HCT116 (cell line): Measurements from ENCODE around the gene HPS5. TPM values are rescaled to one million over a fixed set of nuclear protein-coding genes. Genes with fewer than 3 reads are reported as not detected.

Experiments
- ATAC-seq: fragments of 200-7000 bp; cut with Tn5 transposase; 2 replicates; pipeline ENCODE4 v1.9.1; 2020; ENCODE audit warnings: mild to moderate bottlenecking, moderate library complexity
- BruUV-seq: library from RNA; stranded (reverse); fragments of 400-500 nt; replicated peaks from 2 replicates; lab custom pipeline; 2021; lab: Mats Ljungman, UMichigan
- CTCF ChIA-PET: fragments of 300-600 bp; sonication (Branson Sonifier 250); formaldehyde crosslinking; loops from one replicate; lab custom pipeline; 2021; ENCODE audit warnings: antibody characterized with exemption; lab: Charles Lee
- POLR2A ChIA-PET: fragments of 300-600, 350-600 bp; sonication (Branson Sonifier 250); formaldehyde crosslinking; loops from one replicate; lab custom pipeline; 2021; ENCODE audit warnings: antibody characterized with exemption; lab: Charles Lee
- RAD21 ChIA-PET, 2 experiments: fragments of 300-600 bp; sonication (Branson Sonifier 250); formaldehyde crosslinking; loops; one replicate each; lab custom pipeline; 2023; ENCODE audit warnings: low total read pairs in 2 of 2; ENCODE audit not compliant: uncharacterized antibody in 2 of 2, unreplicated experiment in 2 of 2, low non-redundant PET in 1 of 2; lab: Charles Lee
- DNase-seq: peaks from one replicate; pipeline ENCODE4 v3.0.0-alpha.2; 2010; ENCODE audit warnings: low read depth, low spot score
- H2AFZ ChIP-seq: fragments of 200-600 bp; shearing (Covaris generic), sonication (generic); 2 replicates; pipeline ENCODE4 v1.6.1; 2017; ENCODE audit warnings: low read depth, mixed run types, mixed read lengths, antibody characterized with exemption, low read length; ENCODE audit not compliant: poor library complexity, severe bottlenecking
- H3K27ac ChIP-seq: 2 replicates; pipeline ENCODE4 v1.5.1; 2012; ENCODE audit warnings: low read depth, low read length
- H3K27me3 ChIP-seq: fragments of 200-600 bp; sonication (generic); 2 replicates; pipeline ENCODE4 v1.6.1; 2016; ENCODE audit warnings: mixed run types, low read length, mixed read lengths; ENCODE audit not compliant: insufficient read depth
- H3K36me3 ChIP-seq, 2 experiments: fragments of 200-500 bp in 1 of 2; fragments of 200-600 bp in 1 of 2; sonication (Bioruptor generic) in 1 of 2; sonication (generic) in 1 of 2; 2 replicates each; pipeline versions ENCODE4 v1.5.1 to v1.6.1; 2014 to 2016; ENCODE audit warnings: low read length in 2 of 2, inconsistent platforms in 1 of 2, mixed read lengths in 1 of 2, mixed run types in 1 of 2; ENCODE audit not compliant: insufficient read depth in 2 of 2, control insufficient read depth in 1 of 2
- H3K4me1 ChIP-seq, 2 experiments: fragments of 200-600 bp in 1 of 2; sonication (generic) in 1 of 2; 2 replicates each; pipeline versions ENCODE4 v1.5.1 to v1.6.1; 2012 to 2017; ENCODE audit warnings: low read length in 2 of 2, inconsistent platforms in 1 of 2, mild to moderate bottlenecking in 1 of 2, mixed read lengths in 1 of 2, mixed run types in 1 of 2, moderate library complexity in 1 of 2; ENCODE audit not compliant: insufficient read depth in 2 of 2, control insufficient read depth in 1 of 2
- H3K4me2 ChIP-seq: fragments of 200-600 bp; sonication (generic); 2 replicates; pipeline ENCODE4 v1.6.1; 2017; ENCODE audit warnings: mixed run types, low read length, mixed read lengths
- H3K4me3 ChIP-seq, 2 experiments: fragments of 200-600 bp in 1 of 2; sonication (generic) in 1 of 2; replicated peaks in 1 of 2; 2 replicates each; pipeline ENCODE4 v1.5.1; 2011 to 2016; ENCODE audit warnings: low read length in 2 of 2, control low read depth in 1 of 2, low read depth in 1 of 2, mild to moderate bottlenecking in 1 of 2, mixed read lengths in 1 of 2, mixed run types in 1 of 2
- H3K79me2 ChIP-seq: fragments of 200-600 bp; sonication (generic); 2 replicates; pipeline ENCODE4 v1.6.1; 2017; ENCODE audit warnings: mild to moderate bottlenecking, mixed run types, low read length, moderate library complexity, mixed read lengths; ENCODE audit not compliant: insufficient read depth
- H3K9ac ChIP-seq: fragments of 200-600 bp; sonication (generic); 2 replicates; pipeline ENCODE4 v1.6.1; 2016; ENCODE audit warnings: low read length, mixed read lengths
- H3K9me2 ChIP-seq: fragments of 200-600 bp; sonication (generic), shearing (Covaris generic); 2 replicates; pipeline ENCODE4 v1.6.1; 2017; ENCODE audit warnings: mixed run types, mild to moderate bottlenecking, moderate library complexity; ENCODE audit not compliant: insufficient read depth
- H3K9me3 ChIP-seq, 2 experiments: fragments of 200-500 bp in 1 of 2; fragments of 200-600 bp in 1 of 2; sonication (Bioruptor generic) in 1 of 2; sonication (generic) in 1 of 2; 2 replicates each; pipeline ENCODE4 v1.6.1; 2014 to 2017; ENCODE audit warnings: low read length in 2 of 2, mixed read lengths in 2 of 2, inconsistent platforms in 1 of 2, low read depth in 1 of 2, mild to moderate bottlenecking in 1 of 2, mixed run types in 1 of 2, moderate library complexity in 1 of 2; ENCODE audit not compliant: control insufficient read depth in 1 of 2, insufficient read depth in 1 of 2
- H4K20me1 ChIP-seq: fragments of 200-600 bp; sonication (generic), shearing (Covaris generic); 2 replicates; pipeline ENCODE4 v1.6.1; 2017; ENCODE audit warnings: mixed run types, mild to moderate bottlenecking, moderate library complexity; ENCODE audit not compliant: insufficient read depth
- CBX3 ChIP-seq: IDR thresholded peaks from 2 replicates; pipeline ENCODE4 v1.6.1; 2012; ENCODE audit warnings: low read depth
- EZH2 ChIP-seq: fragments of 200-600 bp; sonication (generic); IDR thresholded peaks from 2 replicates; pipeline ENCODE4 v1.6.1; 2017; ENCODE audit warnings: antibody characterized with exemption, mixed run types
- POLR2AphosphoS5 ChIP-seq: IDR thresholded peaks from 2 replicates; pipeline ENCODE4 v1.6.1; 2011; ENCODE audit warnings: mild to moderate bottlenecking, low read depth, low read length, moderate library complexity
- RAD21 ChIP-seq: IDR thresholded peaks from 2 replicates; pipeline ENCODE4 v1.6.1; 2012; ENCODE audit warnings: low read depth, mild to moderate bottlenecking
- SIN3A ChIP-seq: IDR thresholded peaks from 2 replicates; pipeline ENCODE4 v1.6.1; 2012; ENCODE audit warnings: low read depth
- intact Hi-C: fragments of 100-400 bp; cut with micrococcal nuclease; formaldehyde crosslinking; loops from 2 replicates; pipeline ENCODE4 v1.10.0; 2022
- total RNA-seq: library from RNA; stranded (reverse); gene quantifications from one replicate; pipeline ENCODE4 v1.2.1, GENCODE V29; 2021; ENCODE audit not compliant: unreplicated experiment
- TF ChIP-seq, protein P1 (sequence below): IDR thresholded peaks from 2 replicates; pipeline ENCODE4 v1.6.1; 2012
- TF ChIP-seq, protein P2 (sequence below): IDR thresholded peaks from 2 replicates; pipeline ENCODE4 v1.6.1; 2012

Gene HPS5
- total RNA-seq, 1 experiment from 2014 or later: 19.6 TPM

DNA sequence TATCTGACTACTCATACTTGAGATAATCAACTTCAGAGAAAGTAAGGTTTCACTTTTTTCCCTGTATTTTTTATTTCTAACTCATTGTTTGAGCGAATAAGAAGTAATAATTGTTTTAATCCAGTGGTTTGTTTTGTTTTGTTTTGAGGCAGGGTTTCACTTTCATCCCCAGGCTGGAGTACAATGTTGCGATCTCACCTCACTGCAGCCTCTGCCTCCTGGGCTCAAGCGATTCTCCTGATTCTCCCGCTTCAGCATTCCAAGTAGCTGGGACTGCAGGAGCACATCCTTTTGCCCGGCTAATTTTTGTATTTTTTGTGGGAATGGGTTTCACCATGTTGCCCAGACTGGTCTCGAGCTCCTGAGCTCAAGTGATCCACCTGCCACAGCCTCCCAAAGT, 9.0 kb upstream of the HPS5 start:
- ChIA-PET RAD21 (no interaction called here), CTCF (no interaction called here)
- Histone ChIP-seq H3K27ac (no peak overlapping the region), H3K79me2 (peaks cover 81% of the 10 kb centered on the region), H3K9me2 (no peaks in the 10 kb centered on the region), H3K4me1 (peaks cover 0 to 7% of the 10 kb centered on the region in 2 experiments; a peak in 1 of 4 replicates), H3K36me3 (peaks cover 29 to 32% of the 10 kb centered on the region in 2 experiments), H2AFZ (no peak overlapping the region), H3K9ac (no peak overlapping the region), H3K9me3 (no peaks in the 10 kb centered on the region), H3K27me3 (no peaks in the 10 kb centered on the region), H3K4me2 (no peak overlapping the region), H4K20me1 (no peaks in the 10 kb centered on the region)
- ATAC-seq: no peak
- intact Hi-C loops: no loop called here
- BruUV-seq: no TSS peak
- no peak for TF ChIP-seq CBX3
- TF ChIP-seq POLR2AphosphoS5: no peak
- no peak for TF ChIP-seq SIN3A
- TF ChIP-seq, protein P1, sequence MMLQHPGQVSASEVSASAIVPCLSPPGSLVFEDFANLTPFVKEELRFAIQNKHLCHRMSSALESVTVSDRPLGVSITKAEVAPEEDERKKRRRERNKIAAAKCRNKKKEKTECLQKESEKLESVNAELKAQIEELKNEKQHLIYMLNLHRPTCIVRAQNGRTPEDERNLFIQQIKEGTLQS: no peak
- TF ChIP-seq RAD21: no peak
- TF ChIP-seq, protein P2, sequence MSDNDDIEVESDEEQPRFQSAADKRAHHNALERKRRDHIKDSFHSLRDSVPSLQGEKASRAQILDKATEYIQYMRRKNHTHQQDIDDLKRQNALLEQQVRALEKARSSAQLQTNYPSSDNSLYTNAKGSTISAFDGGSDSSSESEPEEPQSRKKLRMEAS: no peak
- TF ChIP-seq, all 23 proteins: peak for 0
- H3K4me3 ChIP-seq: no peak overlapping the region
- DNase-seq: no peak
- POLR2A ChIA-PET: interaction anchor here (0.6 kb wide), 1 partner anchor 52 kb away, joined by 3 read pairs; no protein-coding TSS in a partner anchor

DNA sequence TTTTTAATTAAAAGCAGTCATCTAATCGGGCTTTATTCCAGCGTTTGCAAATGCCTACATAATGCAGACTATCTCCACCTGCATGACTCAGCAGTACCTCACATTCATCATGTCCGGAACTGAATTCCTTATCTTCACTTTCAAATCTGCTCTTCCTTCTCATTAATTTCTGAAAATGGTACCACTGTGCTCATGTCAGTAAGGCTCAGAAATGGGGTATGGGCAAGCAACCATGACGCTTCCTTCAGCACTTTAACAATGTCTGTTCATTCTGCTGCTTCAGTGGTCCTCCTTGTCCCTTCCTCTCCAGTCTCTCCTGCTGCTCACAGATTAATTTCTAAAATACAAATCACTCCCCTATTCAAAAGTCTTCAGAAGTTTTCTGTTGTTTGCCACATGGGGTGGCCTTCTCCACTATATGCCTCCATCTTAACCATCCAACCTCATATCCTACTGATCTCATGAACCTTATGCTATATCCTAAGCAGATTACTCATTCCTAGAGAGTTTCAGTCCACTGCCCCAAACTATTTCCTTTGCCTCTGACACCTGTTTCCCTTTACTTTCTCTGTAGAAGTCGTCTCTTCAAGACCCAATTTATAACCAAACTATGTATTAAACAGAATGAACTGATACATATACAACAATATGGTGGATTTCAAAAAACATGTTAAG, 7.4 kb upstream of the HPS5 start:
- peaks cover 19 to 22% of the 10 kb centered on the region in 2 experiments; a peak in 3 of 4 replicates for H3K36me3 ChIP-seq
- intact Hi-C loops: loop anchor here (10.0 kb wide), 1 partner anchor 195 kb away; the partner anchor contains the start of gene TSG101
- no peaks in the 10 kb centered on the region for H4K20me1 ChIP-seq
- no peaks in the 10 kb centered on the region for H3K9me2 ChIP-seq
- H3K9me3 ChIP-seq: no peaks in the 10 kb centered on the region
- H3K4me3 ChIP-seq: no peak overlapping the region
- H2AFZ ChIP-seq: no peak overlapping the region
- TF ChIP-seq SIN3A (no peak), EZH2 (no peak)
- H3K27me3 ChIP-seq: no peaks in the 10 kb centered on the region
- ChIA-PET RAD21 (no interaction called here), CTCF (no interaction called here), POLR2A (no interaction called here)
- H3K9ac ChIP-seq: no peak overlapping the region
- no peak overlapping the region for H3K27ac ChIP-seq
- DNase-seq (no peak), ATAC-seq (no peak)
- H3K79me2 ChIP-seq: peaks cover 90% of the 10 kb centered on the region
- peaks cover 0 to 7% of the 10 kb centered on the region in 2 experiments; a peak in 1 of 4 replicates for H3K4me1 ChIP-seq
- H3K4me2 ChIP-seq: no peak overlapping the region
- BruUV-seq: no TSS peak
